OCI-M2 (cell line): ENCODE measurements around the gene PLA2G2C.
"Not testable (repeated sequence)": the region's sequence is repeated elsewhere in the genome, so short reads cannot be mapped to it uniquely, and the experiment has no call there.

Experiments used
- DNase-seq: peaks from one replicate; lab custom pipeline; 2025; ENCODE audit not compliant: unreplicated experiment; lab: John Stamatoyannopoulos, UW

The PLA2G2C gene

GRCh38 chr1:20138346-20138745 lies 48.0 kb downstream of the PLA2G2C start:
- DNase-seq: no peak

GRCh38 chr1:20137604-20138003 lies 48.7 kb downstream of the PLA2G2C start:
- no peak for DNase-seq

- DNase-seq: no peak
These were observed 49.3 kb downstream of the PLA2G2C start for GRCh38 chr1:20137055-20137454.

GRCh38 chr1:20136249-20136648 lies 50.1 kb downstream of the PLA2G2C start:
- no peak for DNase-seq

GRCh38 chr1:20134995-20135394 lies 51.3 kb downstream of the PLA2G2C start:
- DNase-seq: no peak

GRCh38 chr1:20130518-20130917 lies 55.8 kb downstream of the PLA2G2C start:
- DNase-seq: not testable (repeated sequence)

GRCh38 chr1:20126806-20127440 lies 59.4 kb downstream of the PLA2G2C start:
- no peak for DNase-seq

- DNase-seq: no peak
These were observed 60.1 kb downstream of the PLA2G2C start for GRCh38 chr1:20126041-20126805.

GRCh38 chr1:20125100-20125499 lies 61.2 kb downstream of the PLA2G2C start:
- no peak for DNase-seq

GRCh38 chr1:20124456-20125057 lies 61.8 kb downstream of the PLA2G2C start:
- DNase-seq: no peak

GRCh38 chr1:20123722-20124455 lies 62.4 kb downstream of the PLA2G2C start:
- DNase-seq: no peak

GRCh38 chr1:20120796-20121195 lies 65.5 kb downstream of the PLA2G2C start:
- no peak for DNase-seq

- DNase-seq: no peak
These were observed 67.0 kb downstream of the PLA2G2C start, which contains the start of gene PLA2G2D for GRCh38 chr1:20119347-20119746. Gene PLA2G2D (minus strand): TSS chr1:20119536. CDS start chr1:20119498, 38 bp downstream.

- no peak for DNase-seq
These were observed 69.1 kb downstream of the PLA2G2C start for GRCh38 chr1:20117236-20117635.

- DNase-seq: no peak
These were observed 70.4 kb downstream of the PLA2G2C start for GRCh38 chr1:20115916-20116315.

GRCh38 chr1:20115479-20115878 lies 70.8 kb downstream of the PLA2G2C start:
- DNase-seq: no peak

- no peak for DNase-seq
These were observed 72.2 kb downstream of the PLA2G2C start for GRCh38 chr1:20114021-20114648.
